SKM-1 treated with dmso at 0.1 percent for 144 hours (cell line): Measurements from ENCODE around the gene ASTN2.

Experiments used
- DNase-seq: peaks from one replicate; lab custom pipeline; 2025; ENCODE audit not compliant: unreplicated experiment; lab: John Stamatoyannopoulos, UW

The ASTN2 gene

GRCh38 chr9:116499986-116500871, 914.6 kb downstream of the ASTN2 start:
- DNase-seq, result no peak

DNA sequence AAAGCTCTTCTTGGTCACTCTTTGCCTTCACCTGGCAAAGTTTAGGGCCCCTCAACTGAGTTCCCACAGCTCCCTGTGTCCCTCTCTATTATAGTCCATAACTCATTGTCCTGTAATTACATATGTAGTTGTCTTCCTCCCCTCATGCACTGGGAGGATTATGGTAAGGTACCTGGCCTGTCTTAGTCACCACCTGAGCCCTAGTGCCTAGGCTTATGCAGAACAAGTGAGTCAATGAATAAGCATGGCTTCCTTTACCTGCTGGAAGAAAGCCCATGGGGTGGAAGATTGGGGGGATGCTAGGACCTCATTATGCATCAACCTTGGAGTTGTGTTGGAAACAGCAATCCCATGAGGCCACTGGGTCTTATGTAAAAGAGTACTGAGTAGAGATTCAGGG, 915.4 kb downstream of the ASTN2 start:
- DNase-seq, result no peak

- DNase-seq, result no peak
Observed at GRCh38 chr9:116497095-116497890, 917.6 kb downstream of the ASTN2 start.

GRCh38 chr9:116496167-116496566, 918.7 kb downstream of the ASTN2 start:
- no peak for DNase-seq

DNA sequence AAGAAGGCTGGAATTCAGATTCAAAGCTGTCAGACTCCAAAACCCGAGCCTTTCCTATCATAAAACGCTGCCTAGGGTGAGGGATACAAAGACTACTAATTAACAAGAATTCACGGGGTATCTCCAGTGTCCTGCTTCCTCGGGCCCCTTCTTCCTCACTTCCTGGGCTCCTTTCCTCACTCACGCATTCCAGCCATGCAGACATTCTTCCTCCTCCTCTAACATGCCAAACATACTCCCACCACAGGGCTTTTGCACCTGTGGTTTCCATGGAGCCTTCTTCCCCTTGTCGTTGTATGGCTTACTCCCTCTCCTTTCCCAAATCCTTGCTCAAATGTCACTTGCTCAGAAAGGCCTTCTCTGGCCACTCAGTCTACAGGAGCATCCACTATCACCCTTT, 919.1 kb downstream of the ASTN2 start:
- no peak for DNase-seq

GRCh38 chr9:116494815-116495634, 919.8 kb downstream of the ASTN2 start:
- DNase-seq, result no peak

DNA sequence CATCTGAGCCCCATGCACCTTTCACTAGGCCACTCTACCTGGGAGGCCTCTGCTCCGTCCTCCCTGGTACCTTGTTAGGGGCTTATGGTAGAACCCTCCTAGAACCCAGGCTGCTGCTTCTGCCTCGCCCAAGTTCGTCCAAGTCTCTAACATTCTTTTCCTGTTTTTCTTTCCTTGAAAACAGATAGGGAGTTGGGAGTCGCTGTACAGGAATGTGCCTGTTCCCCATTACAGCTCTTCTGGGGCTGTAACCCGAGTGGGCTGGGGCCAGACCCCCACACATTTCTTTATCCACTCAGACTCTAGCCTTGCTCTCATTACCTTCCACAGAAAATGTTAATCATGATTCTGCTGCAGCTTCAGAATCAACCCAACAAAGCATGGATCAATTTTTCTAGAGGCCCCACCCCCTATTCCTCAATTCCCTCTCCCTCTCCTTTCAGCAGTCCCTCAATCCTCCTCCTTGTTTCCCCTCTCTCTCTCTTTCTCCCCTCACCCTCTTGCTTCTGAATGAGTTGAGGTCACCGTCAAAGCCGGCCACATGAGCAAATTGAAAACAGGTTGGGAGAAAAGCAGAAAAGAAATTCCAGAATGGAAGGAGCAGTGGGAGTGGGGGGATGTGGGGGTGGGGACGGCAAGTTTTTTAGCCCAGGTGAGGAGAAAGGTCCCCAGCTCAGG, 921.5 kb downstream of the ASTN2 start:
- no peak for DNase-seq

DNA sequence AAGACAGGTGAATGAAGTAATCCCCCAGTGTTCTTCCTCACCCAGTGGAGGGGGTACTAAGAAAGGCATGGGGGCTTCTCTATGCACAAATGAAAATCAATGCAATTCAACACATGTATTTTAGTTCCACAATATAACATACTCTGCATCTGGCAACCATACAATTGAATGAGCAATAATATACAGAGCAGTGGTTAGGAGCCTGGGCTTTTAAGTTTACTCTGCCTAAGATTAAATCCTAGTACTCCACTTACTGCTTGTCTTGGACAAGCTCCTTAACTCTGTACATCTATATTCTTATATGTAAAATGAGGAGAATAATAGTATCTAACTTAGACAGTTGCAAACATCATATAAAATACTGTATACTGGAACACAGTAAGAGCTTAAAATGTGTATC, 923.2 kb downstream of the ASTN2 start:
- DNase-seq, result no peak

GRCh38 chr9:116491219-116491618, 923.6 kb downstream of the ASTN2 start:
- no peak for DNase-seq

DNA sequence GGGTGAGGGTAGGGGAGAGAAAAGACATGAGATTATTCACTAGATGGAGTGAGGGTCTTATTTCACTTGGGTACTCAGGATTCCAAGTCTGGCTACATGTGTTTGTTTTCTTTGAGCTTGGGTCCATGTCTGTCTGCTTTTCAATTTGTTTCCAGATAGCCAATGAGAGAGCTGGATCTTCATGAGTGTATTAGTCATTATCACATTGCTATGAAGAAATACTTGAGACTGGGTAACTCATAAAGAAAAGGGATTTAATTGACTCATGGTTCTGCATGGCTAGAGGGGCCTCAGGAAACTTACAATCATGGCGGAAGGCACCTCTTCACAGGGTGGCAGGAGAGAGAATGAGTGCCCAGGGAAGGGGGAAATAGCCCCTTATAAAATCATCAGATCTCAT, 924.5 kb downstream of the ASTN2 start:
- no peak for DNase-seq

DNA sequence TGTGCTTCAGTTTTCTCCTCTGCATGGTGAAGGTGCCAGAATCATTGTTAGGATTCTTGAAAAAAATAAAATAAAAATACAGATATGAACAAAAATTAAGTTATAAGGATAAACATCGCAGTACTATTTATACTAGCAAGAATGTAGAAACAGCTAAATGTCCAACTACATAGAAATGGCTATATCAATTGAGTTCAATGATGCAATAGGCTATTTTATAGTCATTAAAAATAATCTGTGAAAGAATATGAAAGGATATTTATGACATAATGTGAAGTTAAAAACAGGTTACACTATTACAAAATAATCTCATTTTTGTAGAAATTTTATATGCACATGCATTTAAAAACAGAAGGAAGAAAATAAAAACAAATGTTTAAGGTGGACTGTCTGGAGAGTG, 926.5 kb downstream of the ASTN2 start:
- no peak for DNase-seq

GRCh38 chr9:116484492-116485061, 930.3 kb downstream of the ASTN2 start:
- no peak for DNase-seq

DNA sequence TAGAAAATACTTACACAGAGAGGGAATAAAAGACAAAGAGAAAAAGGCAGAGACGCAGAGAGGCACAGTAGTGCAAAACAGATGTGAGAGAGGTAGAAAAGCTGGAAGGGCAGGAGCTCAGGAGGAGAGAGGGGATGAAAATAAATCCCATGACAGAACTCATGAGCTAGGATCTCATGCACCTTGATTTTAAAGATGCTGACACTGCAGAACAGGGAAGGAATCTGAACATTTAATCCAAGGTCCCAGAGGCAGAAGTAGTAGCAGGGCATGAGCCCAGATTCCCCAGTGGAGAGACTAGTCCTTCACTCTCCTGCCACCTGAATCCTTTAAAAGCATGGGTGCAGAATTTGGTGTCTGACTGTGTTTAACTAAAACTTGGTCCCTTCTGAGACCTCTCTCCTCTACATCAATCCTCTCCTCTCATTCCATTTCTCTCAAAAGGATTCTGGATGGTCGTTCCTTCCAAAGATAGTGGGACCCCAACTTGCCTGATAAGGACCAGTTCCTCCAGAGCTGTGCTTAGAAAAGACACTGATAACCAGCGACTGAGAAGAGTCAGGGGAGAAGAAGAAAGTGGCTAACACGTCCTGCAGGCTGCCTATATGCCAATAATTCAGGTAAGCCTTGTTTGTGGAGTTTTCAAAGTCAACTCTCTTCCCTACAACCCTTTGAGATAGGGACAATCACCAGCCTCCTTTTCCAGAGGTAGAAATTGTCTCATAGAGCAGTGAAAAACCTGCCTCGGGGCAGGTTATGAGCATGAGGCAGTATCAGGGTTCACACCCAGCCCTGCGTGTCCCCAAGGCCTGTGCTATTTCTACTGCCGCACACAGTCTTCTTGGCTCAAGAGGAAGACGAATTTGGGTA, 931.0 kb downstream of the ASTN2 start:
- DNase-seq, result no peak

DNA sequence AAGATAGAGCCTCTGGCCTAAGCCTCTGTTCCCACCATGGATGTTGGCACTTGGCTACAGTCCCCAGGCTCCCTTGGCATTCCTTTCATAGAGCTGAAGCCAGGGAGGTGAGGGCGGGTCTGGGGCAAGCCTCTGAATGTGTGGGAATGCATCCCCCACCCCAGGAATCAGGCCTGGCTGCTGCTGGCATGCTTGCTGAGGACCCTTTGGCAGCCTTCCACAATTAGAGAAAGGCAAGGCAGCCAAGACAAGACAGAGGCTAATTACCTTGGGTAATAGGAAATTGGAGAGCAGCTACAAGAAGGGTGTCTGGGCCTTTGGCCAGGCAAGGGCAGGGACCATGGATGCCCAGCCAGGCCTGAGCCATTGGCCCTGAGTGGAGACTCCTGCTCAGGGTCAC, 932.1 kb downstream of the ASTN2 start:
- no peak for DNase-seq

DNA sequence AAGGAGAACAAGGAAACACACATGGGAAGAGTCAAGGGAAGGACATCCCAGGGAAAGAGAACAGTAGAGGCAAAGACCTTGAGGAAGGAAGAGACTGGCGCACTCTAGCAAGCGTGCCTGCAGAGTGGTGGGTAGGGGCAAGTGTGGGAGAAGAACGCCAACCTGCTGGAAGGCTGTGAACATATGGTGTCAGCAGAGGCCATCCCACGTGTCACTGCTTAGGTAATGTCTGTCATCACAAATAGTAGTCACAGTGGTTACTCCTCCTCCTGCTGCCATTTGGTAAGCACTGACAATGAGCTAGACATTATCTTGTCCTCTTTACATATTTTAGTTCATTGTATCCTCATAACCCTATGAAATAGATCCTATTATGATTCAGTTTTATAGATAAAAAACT, 934.2 kb downstream of the ASTN2 start:
- no peak for DNase-seq

GRCh38 chr9:116479967-116480366, 934.9 kb downstream of the ASTN2 start:
- no peak for DNase-seq

GRCh38 chr9:116479056-116479544, 935.8 kb downstream of the ASTN2 start:
- no peak for DNase-seq

- no peak for DNase-seq
Observed at GRCh38 chr9:116477584-116478141, 937.2 kb downstream of the ASTN2 start.

GRCh38 chr9:116476935-116477381, 937.9 kb downstream of the ASTN2 start:
- DNase-seq, result no peak
